Measurements from ENCODE around the gene RHBDD3.

Gene RHBDD3

DNA sequence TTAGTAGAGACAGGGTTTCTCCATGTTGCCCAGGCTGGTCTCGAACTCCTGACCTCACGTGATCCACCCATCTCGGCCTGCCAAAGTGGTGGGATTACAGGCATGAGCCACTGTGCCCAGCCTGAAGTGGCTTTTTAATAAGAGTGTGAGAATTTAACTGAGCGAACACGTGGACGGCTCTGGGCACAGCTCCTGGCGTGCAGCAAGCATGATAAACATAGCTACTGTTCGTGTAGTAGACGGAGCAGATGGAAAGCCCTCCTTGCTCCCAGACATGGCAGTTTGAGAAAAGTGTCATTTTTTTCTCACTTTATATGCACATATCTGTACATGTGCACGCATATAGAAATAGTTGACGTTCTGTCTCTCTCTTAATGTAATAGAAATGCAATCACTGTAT, 55.0 kb downstream of the RHBDD3 start:
- no peaks in the 10 kb centered on the region for H3K4me1 ChIP-seq
- no peaks in the 10 kb centered on the region for H3K36me3 ChIP-seq
- no peak for DNase-seq
- no peak overlapping the region for H3K4me3 ChIP-seq (ENCODE audit: low read depth, low read length)
- H3K9me3 ChIP-seq, result no peaks in the 10 kb centered on the region
- TF ChIP-seq, protein P1, sequence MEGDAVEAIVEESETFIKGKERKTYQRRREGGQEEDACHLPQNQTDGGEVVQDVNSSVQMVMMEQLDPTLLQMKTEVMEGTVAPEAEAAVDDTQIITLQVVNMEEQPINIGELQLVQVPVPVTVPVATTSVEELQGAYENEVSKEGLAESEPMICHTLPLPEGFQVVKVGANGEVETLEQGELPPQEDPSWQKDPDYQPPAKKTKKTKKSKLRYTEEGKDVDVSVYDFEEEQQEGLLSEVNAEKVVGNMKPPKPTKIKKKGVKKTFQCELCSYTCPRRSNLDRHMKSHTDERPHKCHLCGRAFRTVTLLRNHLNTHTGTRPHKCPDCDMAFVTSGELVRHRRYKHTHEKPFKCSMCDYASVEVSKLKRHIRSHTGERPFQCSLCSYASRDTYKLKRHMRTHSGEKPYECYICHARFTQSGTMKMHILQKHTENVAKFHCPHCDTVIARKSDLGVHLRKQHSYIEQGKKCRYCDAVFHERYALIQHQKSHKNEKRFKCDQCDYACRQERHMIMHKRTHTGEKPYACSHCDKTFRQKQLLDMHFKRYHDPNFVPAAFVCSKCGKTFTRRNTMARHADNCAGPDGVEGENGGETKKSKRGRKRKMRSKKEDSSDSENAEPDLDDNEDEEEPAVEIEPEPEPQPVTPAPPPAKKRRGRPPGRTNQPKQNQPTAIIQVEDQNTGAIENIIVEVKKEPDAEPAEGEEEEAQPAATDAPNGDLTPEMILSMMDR (IDR thresholded peaks at IDR 0.05; ENCODE audit: low read depth, low read length), result no peak
- H3K27me3 ChIP-seq, result no peaks in the 10 kb centered on the region; the same call in 1 of the 2 replicates

- no peaks in the 10 kb centered on the region for H3K4me1 ChIP-seq
These were observed 56.3 kb downstream of the RHBDD3 start for GRCh38 chr22:29211466-29211865.

GRCh38 chr22:29211066-29211465, 56.7 kb downstream of the RHBDD3 start:
- Histone ChIP-seq H3K4me1 (no peaks in the 10 kb centered on the region), H3K4me3 (ENCODE audit: low read depth, low read length) (no peak overlapping the region), H3K9me3 (no peaks in the 10 kb centered on the region), H3K27me3 (peaks cover 9% of the 10 kb centered on the region), H3K36me3 (no peaks in the 10 kb centered on the region)
- TF ChIP-seq, protein P1 (IDR thresholded peaks at IDR 0.05; ENCODE audit: low read depth, low read length), result no peak
- no peak for DNase-seq

More at GRCh38 chr22:29211466-29211865, 56.3 kb downstream of the RHBDD3 start:
- TF ChIP-seq, protein P1 (IDR thresholded peaks at IDR 0.05; ENCODE audit: low read depth, low read length), result no peak
- Histone ChIP-seq H3K4me3 (ENCODE audit: low read depth, low read length) (no peak overlapping the region), H3K9me3 (no peaks in the 10 kb centered on the region), H3K36me3 (no peaks in the 10 kb centered on the region), H3K27me3 (peaks cover 5% of the 10 kb centered on the region)
- no peak for DNase-seq

All from BE2C (cell line).